Bronchial epithelial cell (primary cell): ENCODE results near the gene BMP6. TPM values are rescaled to one million over a fixed set of nuclear protein-coding genes. Genes with fewer than 3 reads are reported as not detected.
A peak's percentile ranks its signal among the peaks of the same experiment; 100 is the strongest.

ENCODE experiments used
- DNase-seq: peaks from one replicate; pipeline ENCODE4 v3.0.0-alpha.2; 2010; ENCODE audit warnings: low read depth
- FAIRE-seq: peaks from 2 replicates; lab custom pipeline; 2011; peaks lifted over from hg19 to GRCh38; lab: Jason Lieb, UNC
- H3K27me3 ChIP-seq: 2 replicates; pipeline ENCODE4 v1.5.1; 2011; ENCODE audit warnings: low read length; ENCODE audit not compliant: control insufficient read depth, insufficient read depth
- H3K36me3 ChIP-seq: 2 replicates; pipeline ENCODE4 v1.5.1; 2011; ENCODE audit warnings: low read length; ENCODE audit not compliant: control insufficient read depth, insufficient read depth
- H3K4me3 ChIP-seq: 2 replicates; pipeline ENCODE4 v1.5.1; 2011; ENCODE audit warnings: mild to moderate bottlenecking, low read depth, low read length, control low read depth
- total RNA-seq: library from RNA; depleted of rRNA; stranded (reverse); fragments of >200 nt; gene quantifications from 2 replicates; pipeline ENCODE4 v1.2.1, GENCODE V29; 2014
- TF ChIP-seq, protein P1 (sequence below): IDR thresholded peaks from 2 replicates; pipeline ENCODE4 v1.5.1; 2011; ENCODE audit warnings: mild to moderate bottlenecking, moderate library complexity, low read length, control low read depth, inconsistent platforms; ENCODE audit not compliant: insufficient read depth, severe bottlenecking

BMP6 gene
- total RNA-seq, 1 donor from 2014 or later, result 2.6 TPM

DNA sequence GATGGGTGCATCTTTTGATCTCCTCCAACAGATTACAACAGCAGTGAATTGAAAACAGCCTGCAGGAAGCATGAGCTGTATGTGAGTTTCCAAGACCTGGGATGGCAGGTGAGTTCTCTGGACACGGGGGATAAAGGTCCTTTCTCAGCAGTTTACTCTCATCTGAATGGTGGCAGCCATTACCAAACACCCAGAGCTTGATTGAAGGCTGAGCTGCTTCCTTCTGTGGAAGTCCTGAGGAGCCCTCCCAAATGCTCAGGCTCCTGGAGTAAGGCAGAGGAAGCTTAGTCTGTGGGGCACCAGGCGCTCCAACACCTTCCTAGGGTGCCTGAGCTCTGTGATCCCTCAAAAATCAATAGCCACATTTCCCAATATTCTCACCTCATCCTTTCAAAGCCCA is 153.1 kb downstream of the BMP6 start:
- Histone ChIP-seq H3K4me3 (no peak overlapping the region), H3K36me3 (peaks cover 7% of the 10 kb centered on the region), H3K27me3 (no peaks in the 10 kb centered on the region)
- no peak for DNase-seq
- TF ChIP-seq, protein P1, sequence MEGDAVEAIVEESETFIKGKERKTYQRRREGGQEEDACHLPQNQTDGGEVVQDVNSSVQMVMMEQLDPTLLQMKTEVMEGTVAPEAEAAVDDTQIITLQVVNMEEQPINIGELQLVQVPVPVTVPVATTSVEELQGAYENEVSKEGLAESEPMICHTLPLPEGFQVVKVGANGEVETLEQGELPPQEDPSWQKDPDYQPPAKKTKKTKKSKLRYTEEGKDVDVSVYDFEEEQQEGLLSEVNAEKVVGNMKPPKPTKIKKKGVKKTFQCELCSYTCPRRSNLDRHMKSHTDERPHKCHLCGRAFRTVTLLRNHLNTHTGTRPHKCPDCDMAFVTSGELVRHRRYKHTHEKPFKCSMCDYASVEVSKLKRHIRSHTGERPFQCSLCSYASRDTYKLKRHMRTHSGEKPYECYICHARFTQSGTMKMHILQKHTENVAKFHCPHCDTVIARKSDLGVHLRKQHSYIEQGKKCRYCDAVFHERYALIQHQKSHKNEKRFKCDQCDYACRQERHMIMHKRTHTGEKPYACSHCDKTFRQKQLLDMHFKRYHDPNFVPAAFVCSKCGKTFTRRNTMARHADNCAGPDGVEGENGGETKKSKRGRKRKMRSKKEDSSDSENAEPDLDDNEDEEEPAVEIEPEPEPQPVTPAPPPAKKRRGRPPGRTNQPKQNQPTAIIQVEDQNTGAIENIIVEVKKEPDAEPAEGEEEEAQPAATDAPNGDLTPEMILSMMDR, result no peak
- FAIRE-seq, result no peak

DNA sequence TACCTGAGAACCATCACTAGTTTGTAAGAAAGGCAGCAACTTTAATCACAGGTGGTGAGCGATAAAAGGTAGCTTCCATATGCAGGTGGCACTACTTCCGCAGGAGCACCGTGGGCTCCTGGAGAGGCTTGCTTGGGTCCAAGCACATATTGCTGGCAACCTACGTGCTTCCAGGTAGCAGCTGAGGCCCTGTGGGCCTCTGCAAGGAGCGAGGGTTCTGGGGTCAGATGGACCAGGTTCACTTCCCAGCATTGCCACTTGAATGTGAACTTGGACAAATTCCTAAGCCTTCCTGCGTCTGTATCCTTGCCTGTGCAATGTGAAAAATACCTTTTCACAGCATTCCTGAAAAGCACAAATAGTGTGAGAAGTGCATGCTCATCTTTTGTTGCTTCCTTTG is 153.7 kb downstream of the BMP6 start:
- no peak overlapping the region for H3K4me3 ChIP-seq
- peaks cover 11% of the 10 kb centered on the region for H3K36me3 ChIP-seq
- no peak for FAIRE-seq
- no peak for DNase-seq
- no peaks in the 10 kb centered on the region for H3K27me3 ChIP-seq
- TF ChIP-seq, protein P1, result no peak

DNA sequence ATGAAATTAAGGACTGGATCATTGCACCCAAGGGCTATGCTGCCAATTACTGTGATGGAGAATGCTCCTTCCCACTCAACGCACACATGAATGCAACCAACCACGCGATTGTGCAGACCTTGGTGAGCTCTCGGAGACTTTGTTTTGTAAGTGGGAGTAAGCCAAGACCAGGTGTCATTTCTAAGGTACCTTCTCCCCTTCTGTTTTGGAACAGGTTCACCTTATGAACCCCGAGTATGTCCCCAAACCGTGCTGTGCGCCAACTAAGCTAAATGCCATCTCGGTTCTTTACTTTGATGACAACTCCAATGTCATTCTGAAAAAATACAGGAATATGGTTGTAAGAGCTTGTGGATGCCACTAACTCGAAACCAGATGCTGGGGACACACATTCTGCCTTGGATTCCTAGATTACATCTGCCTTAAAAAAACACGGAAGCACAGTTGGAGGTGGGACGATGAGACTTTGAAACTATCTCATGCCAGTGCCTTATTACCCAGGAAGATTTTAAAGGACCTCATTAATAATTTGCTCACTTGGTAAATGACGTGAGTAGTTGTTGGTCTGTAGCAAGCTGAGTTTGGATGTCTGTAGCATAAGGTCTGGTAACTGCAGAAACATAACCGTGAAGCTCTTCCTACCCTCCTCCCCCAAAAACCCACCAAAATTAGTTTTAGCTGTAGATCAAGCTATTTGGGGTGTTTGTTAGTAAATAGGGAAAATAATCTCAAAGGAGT is 154.2 kb downstream of the BMP6 start:
- no peak for DNase-seq
- FAIRE-seq, result no peak
- Histone ChIP-seq H3K36me3 (peaks cover 13% of the 10 kb centered on the region), H3K4me3 (no peak overlapping the region), H3K27me3 (no peaks in the 10 kb centered on the region)
- TF ChIP-seq, protein P1, result no peak

DNA sequence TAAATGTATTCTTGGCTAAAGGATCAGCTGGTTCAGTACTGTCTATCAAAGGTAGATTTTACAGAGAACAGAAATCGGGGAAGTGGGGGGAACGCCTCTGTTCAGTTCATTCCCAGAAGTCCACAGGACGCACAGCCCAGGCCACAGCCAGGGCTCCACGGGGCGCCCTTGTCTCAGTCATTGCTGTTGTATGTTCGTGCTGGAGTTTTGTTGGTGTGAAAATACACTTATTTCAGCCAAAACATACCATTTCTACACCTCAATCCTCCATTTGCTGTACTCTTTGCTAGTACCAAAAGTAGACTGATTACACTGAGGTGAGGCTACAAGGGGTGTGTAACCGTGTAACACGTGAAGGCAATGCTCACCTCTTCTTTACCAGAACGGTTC is 154.8 kb downstream of the BMP6 start:
- no peak overlapping the region for H3K4me3 ChIP-seq
- no peak for DNase-seq
- no peaks in the 10 kb centered on the region for H3K27me3 ChIP-seq
- TF ChIP-seq, protein P1, result no peak
- peaks cover 13% of the 10 kb centered on the region for H3K36me3 ChIP-seq
- FAIRE-seq, result no peak

DNA sequence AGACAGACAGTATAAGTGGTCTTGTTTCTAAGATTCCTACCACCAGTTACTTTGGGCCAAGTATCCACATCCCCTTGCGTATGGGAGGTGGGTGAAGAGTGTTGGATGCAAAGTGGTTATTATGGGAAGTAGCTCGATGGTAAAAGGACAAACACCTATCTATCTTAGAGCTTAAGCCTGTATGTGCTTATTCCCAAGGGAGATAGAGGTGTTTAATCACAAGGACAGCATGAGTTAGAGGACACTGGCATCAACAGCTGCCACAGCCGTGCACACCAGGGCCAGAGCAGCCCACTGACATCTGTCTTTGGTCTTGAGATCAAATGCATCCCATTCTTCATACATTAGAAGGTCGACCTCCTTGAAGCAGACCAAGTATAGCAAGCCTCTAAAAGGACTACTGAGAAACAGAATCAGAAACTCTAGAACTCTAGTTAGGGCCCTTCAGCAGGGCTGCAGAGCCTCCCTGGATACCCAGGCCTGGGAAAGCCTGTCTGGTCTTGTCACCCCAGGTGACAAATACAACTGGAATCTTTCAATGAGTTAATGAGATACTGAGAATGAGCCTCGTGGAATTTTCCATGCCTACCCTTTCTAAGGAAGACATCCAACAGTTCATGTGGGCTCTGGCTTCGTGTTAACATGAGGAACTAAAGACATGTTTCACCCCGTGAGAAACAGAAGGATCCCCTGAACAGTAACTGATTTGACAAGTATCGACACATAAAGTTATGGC is 156.0 kb downstream of the BMP6 start:
- H3K36me3 ChIP-seq, result peaks cover 13% of the 10 kb centered on the region
- FAIRE-seq, result no peak
- no peak overlapping the region for H3K4me3 ChIP-seq
- H3K27me3 ChIP-seq, result no peaks in the 10 kb centered on the region
- DNase-seq, result peak; percentile 58
- TF ChIP-seq, protein P1, result no peak
